Ecto neural progenitor cell (in vitro differentiated cells): ENCODE data around the gene SLC51B.
"Not testable (repeated sequence)": the region's sequence is repeated elsewhere in the genome, so short reads cannot be mapped to it uniquely, and the experiment has no call there.

Experiments
- DNase-seq: peaks from one replicate; pipeline ENCODE4 v3.0.0-alpha.2; 2018; ENCODE audit warnings: low spot score

Gene SLC51B

GRCh38 chr15:65066635-65067316 is 21.6 kb downstream of the SLC51B start:
- no peak for DNase-seq

GRCh38 chr15:65067317-65067644 is 22.1 kb downstream of the SLC51B start:
- no peak for DNase-seq

GRCh38 chr15:65067645-65068402 is 22.6 kb downstream of the SLC51B start, which contains the start of gene RASL12:
TSS of gene RASL12 (minus strand) at chr15:65067991. CDS start at chr15:65067835, 156 bp downstream.
- DNase-seq = peak; percentile 74

GRCh38 chr15:65068403-65068788 is 23.2 kb downstream of the SLC51B start:
- DNase-seq = no peak

GRCh38 chr15:65069179-65069578 is 24.0 kb downstream of the SLC51B start:
- DNase-seq = no peak

GRCh38 chr15:65069779-65070546 is 24.8 kb downstream of the SLC51B start:
- no peak for DNase-seq

- DNase-seq = no peak
These were observed 26.2 kb downstream of the SLC51B start for GRCh38 chr15:65071381-65071811.

- DNase-seq = no peak
These were observed 26.8 kb downstream of the SLC51B start for GRCh38 chr15:65072027-65072426.

GRCh38 chr15:65072617-65073016 is 27.4 kb downstream of the SLC51B start:
- DNase-seq = no peak

- not testable (repeated sequence) for DNase-seq
These were observed 29.8 kb downstream of the SLC51B start for GRCh38 chr15:65074946-65075345.

- DNase-seq = not testable (repeated sequence)
These were observed 30.6 kb downstream of the SLC51B start for GRCh38 chr15:65075607-65076395.

GRCh38 chr15:65076486-65077290 is 31.5 kb downstream of the SLC51B start, which contains the start of gene KBTBD13:
TSS of gene KBTBD13 (plus strand) at chr15:65076746. CDS start at chr15:65076816, 70 bp downstream.
- no peak for DNase-seq

GRCh38 chr15:65077291-65077980 is 32.2 kb downstream of the SLC51B start:
- no peak for DNase-seq

GRCh38 chr15:65077981-65078352 is 32.8 kb downstream of the SLC51B start:
- peak; percentile 80 for DNase-seq

GRCh38 chr15:65079580-65079979 is 34.4 kb downstream of the SLC51B start:
- DNase-seq = no peak

GRCh38 chr15:65081270-65081669 is 36.1 kb downstream of the SLC51B start:
- DNase-seq = no peak

- no peak for DNase-seq
These were observed 36.6 kb downstream of the SLC51B start for GRCh38 chr15:65081758-65082157.

GRCh38 chr15:65082303-65082953 is 37.2 kb downstream of the SLC51B start:
- no peak for DNase-seq

GRCh38 chr15:65083262-65083701 is 38.1 kb downstream of the SLC51B start:
- peak; percentile 73 for DNase-seq
